ENCODE data around the gene RELT. TPM values are rescaled to one million over a fixed set of nuclear protein-coding genes. Genes with fewer than 3 reads are reported as not detected.

RELT gene
- total RNA-seq, 1 donor, result 4.6 TPM

DNA sequence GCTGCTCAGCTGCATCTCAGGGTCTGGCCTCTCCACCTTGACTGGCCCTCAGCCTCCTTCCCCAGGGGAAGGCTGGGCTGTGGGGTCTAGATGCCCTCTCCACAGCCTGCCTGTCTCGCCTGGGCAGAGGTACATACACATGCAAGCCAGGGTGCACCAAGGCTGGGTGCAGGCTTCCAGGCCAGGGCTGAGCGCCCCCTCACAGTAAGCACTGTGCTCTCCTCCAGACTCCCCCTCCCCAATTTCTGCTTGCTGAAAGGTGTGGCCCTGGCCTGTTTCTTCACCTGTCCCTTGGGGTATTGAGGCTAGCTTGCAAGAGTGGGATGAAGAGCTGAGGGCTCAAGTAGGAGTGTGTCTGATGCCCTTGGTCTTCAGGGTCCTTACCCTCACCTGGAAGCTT is 22.5 kb downstream of the RELT start:
- H3K4me3 ChIP-seq (ENCODE audit: low read depth, low read length), result no peak overlapping the region
- TF ChIP-seq, protein P1, sequence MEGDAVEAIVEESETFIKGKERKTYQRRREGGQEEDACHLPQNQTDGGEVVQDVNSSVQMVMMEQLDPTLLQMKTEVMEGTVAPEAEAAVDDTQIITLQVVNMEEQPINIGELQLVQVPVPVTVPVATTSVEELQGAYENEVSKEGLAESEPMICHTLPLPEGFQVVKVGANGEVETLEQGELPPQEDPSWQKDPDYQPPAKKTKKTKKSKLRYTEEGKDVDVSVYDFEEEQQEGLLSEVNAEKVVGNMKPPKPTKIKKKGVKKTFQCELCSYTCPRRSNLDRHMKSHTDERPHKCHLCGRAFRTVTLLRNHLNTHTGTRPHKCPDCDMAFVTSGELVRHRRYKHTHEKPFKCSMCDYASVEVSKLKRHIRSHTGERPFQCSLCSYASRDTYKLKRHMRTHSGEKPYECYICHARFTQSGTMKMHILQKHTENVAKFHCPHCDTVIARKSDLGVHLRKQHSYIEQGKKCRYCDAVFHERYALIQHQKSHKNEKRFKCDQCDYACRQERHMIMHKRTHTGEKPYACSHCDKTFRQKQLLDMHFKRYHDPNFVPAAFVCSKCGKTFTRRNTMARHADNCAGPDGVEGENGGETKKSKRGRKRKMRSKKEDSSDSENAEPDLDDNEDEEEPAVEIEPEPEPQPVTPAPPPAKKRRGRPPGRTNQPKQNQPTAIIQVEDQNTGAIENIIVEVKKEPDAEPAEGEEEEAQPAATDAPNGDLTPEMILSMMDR (IDR thresholded peaks at IDR 0.05; ENCODE audit: insufficient read depth, low read length), result no peak
- no peak for DNase-seq (ENCODE audit: low read depth)

DNA sequence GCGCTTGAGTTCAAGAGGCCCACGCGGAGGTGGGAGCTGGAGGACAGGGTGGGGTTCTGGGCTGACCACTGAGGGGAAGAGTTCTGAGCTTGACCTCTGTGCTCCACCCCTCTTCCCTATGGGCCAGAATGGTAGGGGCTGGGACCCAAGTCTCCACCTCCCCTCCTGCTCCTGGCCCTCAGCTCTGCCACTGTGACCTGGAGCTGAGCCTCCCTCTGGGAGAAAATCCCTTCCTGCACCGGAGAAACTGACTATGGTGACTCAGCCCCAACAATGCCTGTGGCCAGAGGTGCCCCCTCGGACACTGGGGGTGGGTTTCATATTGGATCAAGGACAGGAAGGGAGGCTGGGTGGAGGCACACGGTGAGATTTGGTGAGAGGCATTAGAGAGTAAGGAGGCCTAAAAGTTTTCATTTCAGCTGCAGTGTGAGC is 23.0 kb downstream of the RELT start:
- TF ChIP-seq, protein P1 (IDR thresholded peaks at IDR 0.05; ENCODE audit: insufficient read depth, low read length), result no peak
- peak; percentile 30 for DNase-seq (ENCODE audit: low read depth)

DNA sequence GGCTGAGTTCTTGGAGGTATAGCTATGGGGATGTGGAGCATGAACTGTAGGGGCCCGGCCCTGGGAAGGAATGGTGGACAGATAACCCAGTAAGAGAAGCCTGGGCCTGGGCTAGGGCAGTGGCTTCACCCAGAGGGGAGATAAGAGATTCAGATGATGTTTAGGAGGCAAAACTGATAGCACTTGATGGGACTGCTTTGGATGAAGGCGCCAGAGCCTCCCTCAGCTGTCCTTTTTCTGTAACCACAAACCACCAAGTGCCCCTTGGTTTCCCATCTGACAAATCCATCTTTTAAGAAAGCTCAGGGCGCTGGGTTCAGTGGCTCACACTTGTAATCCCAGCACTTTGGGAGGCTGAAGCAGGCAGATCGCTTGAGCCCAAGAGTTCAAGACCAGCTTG is 23.4 kb downstream of the RELT start:
- no peak for DNase-seq (ENCODE audit: low read depth)
- TF ChIP-seq, protein P1 (IDR thresholded peaks at IDR 0.05; ENCODE audit: insufficient read depth, low read length), result no peak
- H3K4me3 ChIP-seq (ENCODE audit: low read depth, low read length), result no peak overlapping the region

More for the DNA sequence above, 23.0 kb downstream of the RELT start:
- H3K4me3 ChIP-seq (ENCODE audit: low read depth, low read length), result no peak overlapping the region

DNA sequence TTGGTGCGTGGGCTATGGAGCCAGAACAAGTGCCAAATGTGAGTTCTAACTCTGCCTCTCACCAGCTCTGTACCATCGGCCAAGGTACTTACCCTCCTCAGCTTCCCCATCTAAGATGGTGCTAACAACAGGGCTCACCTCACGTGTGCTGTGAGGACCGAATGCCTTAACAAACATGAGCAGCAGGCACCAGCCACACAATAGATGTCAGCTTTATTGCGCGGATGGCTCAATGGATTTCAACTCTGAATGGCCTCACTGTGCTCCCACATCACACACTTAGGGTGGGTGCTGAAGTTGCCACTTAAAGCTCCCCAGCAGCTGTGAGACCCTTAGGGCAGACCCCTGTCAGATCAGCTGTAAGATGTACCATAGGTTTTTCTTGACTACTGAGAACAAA is 24.1 kb downstream of the RELT start:
- DNase-seq (ENCODE audit: low read depth), result no peak
- TF ChIP-seq, protein P1 (IDR thresholded peaks at IDR 0.05; ENCODE audit: insufficient read depth, low read length), result no peak
- H3K4me3 ChIP-seq (ENCODE audit: low read depth, low read length), result no peak overlapping the region

DNA sequence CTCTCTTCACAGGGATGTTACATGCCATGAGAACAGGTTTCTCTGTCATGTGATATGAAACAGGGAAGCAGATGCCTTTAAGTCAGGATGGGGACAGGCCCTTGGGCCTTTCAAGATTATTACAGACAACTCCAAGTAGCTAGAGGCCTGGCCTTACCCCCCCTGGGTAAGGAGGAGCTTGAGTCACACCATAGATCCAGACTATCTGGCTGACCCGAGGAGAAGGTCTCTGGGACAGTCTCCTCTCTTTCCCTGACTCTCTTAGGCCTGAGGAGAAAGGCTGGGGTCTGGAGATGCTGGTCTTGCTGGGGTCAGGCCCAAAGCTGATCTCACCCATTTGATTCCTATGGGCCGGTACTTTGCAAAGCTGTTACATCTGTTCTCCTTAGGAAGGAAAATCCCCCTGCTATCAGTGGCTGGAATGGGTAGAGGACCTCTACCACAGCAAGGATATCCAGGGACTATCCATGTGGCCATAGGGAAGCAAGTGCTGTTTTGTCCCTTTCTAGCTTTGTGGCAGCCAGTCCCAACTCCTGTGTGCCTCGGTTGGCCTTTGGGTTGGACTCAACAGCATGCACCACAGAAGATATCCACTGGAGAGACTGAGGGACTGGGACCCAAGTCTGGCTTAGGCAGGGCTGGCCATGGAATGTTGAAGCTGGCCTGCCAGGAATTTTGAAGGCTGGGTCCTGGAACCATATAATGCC is 25.2 kb downstream of the RELT start:
- TF ChIP-seq, protein P1 (IDR thresholded peaks at IDR 0.05; ENCODE audit: insufficient read depth, low read length), result no peak
- no peak overlapping the region for H3K4me3 ChIP-seq (ENCODE audit: low read depth, low read length)
- DNase-seq (ENCODE audit: low read depth), result no peak

DNA sequence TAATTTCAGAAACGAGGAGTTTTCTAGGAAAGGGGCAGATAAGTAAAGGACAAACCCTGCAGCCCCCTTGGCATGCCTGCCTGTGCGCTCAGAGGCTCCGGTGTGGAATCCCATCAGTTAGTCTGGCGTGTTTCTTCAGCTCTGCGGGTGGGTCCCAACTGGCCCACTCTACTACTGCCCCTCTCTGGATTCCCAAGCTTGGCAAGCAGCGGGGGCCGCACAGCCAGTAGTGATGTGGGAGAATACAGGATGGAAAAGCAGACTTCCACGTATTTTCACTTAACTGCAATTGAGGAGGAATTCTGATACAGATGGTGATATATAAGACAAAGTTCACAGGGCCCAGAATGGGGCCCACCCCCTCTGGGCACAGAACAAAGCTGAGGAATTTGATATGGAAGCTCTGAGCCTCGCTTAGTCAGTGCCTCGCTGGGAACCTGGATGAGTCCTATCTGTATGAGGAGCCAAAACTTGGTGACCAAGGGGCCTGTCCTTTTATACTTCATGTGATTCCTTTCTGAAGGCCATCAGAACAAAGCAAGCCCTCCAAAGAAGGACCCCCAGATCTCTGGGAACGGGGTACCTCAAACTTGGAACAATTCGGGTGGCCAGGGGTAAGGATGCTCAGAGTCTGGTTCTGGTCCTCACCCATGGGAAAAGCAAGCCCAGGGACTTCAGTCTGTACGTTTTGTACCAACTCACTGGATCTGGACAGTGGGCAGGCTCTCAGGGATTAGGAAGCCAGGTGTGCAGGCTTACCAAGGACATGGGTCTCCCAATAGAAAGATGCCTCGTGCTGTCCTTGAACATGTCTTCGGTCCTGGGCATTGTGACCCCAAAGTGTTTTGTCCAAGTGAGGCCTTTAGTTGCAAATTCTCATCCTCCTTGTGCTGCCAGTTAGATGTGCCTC is 26.0 kb downstream of the RELT start:
- H3K4me3 ChIP-seq (ENCODE audit: low read depth, low read length), result no peak overlapping the region
- TF ChIP-seq, protein P1 (IDR thresholded peaks at IDR 0.05; ENCODE audit: insufficient read depth, low read length), result no peak
- DNase-seq (ENCODE audit: low read depth), result peak; percentile 49
